NOMO-1 (cell line): ENCODE measurements around the gene MYRF.

Experiments
- DNase-seq, 2 experiments: peaks; one replicate each; lab custom pipeline; 2025; ENCODE audit not compliant: unreplicated experiment in 2 of 2; lab: John Stamatoyannopoulos, UW

MYRF gene

GRCh38 chr11:61756452-61757212 lies 4.2 kb downstream of the MYRF start:
- peak; percentile 22 to 37 for DNase-seq

GRCh38 chr11:61757213-61757862 lies 4.9 kb downstream of the MYRF start:
- DNase-seq = no peak

GRCh38 chr11:61760946-61761345 lies 8.5 kb downstream of the MYRF start:
- no peak for DNase-seq

- no peak for DNase-seq
These were observed 9.2 kb downstream of the MYRF start for GRCh38 chr11:61761440-61762222.

- no peak for DNase-seq
These were observed 9.8 kb downstream of the MYRF start for GRCh38 chr11:61762223-61762615.

GRCh38 chr11:61762798-61763197 lies 10.4 kb downstream of the MYRF start:
- DNase-seq = no peak

- no peak for DNase-seq
These were observed 11.6 kb downstream of the MYRF start for GRCh38 chr11:61763930-61764605.

GRCh38 chr11:61764606-61765260 lies 12.3 kb downstream of the MYRF start:
- no peak for DNase-seq

GRCh38 chr11:61765550-61766253 lies 13.3 kb downstream of the MYRF start:
- no peak for DNase-seq

GRCh38 chr11:61766353-61766841 lies 14.0 kb downstream of the MYRF start:
- no peak for DNase-seq

GRCh38 chr11:61768376-61769076 lies 16.1 kb downstream of the MYRF start:
- DNase-seq = no peak

GRCh38 chr11:61769169-61769920 lies 16.9 kb downstream of the MYRF start:
- DNase-seq = no peak

- DNase-seq = no peak
These were observed 17.7 kb downstream of the MYRF start for GRCh38 chr11:61769946-61770683.

- no peak for DNase-seq
These were observed 18.9 kb downstream of the MYRF start for GRCh38 chr11:61771195-61771894.

GRCh38 chr11:61771985-61772455 lies 19.6 kb downstream of the MYRF start:
- DNase-seq = no peak

GRCh38 chr11:61773356-61773755 lies 20.9 kb downstream of the MYRF start:
- DNase-seq = no peak

- DNase-seq = no peak
These were observed 21.4 kb downstream of the MYRF start for GRCh38 chr11:61773809-61774208.
